ENCODE measurements around the gene ABCC1. TPM values are rescaled to one million over a fixed set of nuclear protein-coding genes. Genes with fewer than 3 reads are reported as not detected.

The ABCC1 gene
- total RNA-seq, 4 donors from 2014 or later = 12.1 to 39.2 (median 18.6) TPM

DNA sequence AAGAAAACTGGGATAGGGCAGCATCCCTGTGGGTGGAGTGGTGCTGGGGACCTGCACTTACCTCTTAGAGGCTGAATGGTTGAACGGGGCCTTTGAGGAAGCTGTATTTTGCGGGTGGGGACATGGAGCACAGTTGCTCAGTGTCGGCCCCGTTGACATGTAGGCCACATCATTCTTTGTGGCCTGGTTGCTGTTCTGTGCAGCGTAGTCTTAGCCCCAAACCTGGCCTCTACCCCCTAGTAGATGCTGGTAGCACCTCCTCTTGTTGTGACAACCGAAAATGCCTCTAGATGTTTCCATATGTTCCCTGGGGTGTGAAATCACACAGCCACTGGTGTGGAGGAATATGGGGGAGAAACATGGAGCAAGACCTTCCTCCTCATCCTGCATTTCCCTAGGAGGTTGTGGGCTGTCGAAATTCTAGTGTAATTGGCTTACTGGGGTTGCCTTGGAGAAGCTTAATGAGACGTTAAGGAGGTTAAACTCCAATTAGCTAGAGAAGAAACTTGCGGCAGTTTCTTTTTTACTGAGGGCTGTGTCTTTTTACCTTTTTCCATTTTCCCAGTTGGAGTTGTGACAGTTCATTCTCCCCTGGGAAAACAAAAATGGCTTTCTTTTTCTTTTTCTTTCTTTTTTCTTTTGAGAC, 9.4 kb downstream of the ABCC1 start:
- no peak overlapping the region for H3K27ac ChIP-seq
- TF ChIP-seq POLR2A (IDR thresholded peaks at IDR 0.05) = no peak
- no peak for DNase-seq

DNA sequence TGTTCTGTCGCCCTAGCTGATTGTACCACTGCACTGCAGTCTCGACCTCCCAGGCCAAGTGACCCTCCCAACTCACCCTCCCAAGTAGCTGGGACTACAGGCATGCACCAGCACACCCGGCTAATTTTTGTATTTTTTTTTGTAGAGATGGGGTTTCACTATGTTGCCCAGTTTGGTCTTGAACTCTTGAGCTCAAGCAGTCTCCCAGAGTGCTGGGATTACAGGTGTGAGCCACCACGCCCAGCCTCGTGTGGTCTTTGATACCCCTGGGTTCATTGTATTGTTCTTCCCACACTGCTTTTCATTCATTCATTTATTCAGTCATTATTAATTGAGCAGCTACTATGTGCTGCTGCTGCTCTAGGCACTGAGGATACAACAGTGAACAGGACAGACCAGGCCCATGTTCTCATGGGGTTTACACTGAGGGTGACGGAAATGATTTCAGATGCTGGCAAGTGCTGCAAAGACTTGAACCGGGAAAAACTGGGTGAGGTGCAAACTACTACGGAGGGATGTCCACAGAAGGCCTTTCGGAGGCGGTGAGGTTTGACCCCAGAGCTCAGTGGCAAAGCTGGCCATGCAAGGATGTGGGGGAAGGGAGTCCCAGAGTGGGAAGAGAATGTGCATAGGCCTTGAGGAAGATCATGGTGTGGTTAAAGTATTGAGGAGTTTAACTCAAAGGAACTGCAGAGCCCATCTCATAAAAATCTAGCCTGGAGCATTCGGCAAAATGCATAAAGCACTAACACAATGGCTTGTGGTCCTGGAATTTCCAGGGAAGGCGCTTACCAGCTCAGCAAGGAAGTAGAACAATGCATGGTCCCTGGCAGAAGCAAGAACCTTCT, 10.9 kb downstream of the ABCC1 start:
- Histone ChIP-seq H3K27ac (peak overlapping the region in 1 of 2 donors; percentile 37), H3K36me3 (no peaks in the 10 kb centered on the region), H3K9me3 (no peaks in the 10 kb centered on the region), H3K27me3 (no peaks in the 10 kb centered on the region), H3K4me1 (no peaks in the 10 kb centered on the region), H3K4me3 (no peak overlapping the region)
- intact Hi-C loops (cut with DNase I; ENCODE audit: low total_unique reads) = no loop called here
- no peak for DNase-seq
- TF ChIP-seq, protein P1, sequence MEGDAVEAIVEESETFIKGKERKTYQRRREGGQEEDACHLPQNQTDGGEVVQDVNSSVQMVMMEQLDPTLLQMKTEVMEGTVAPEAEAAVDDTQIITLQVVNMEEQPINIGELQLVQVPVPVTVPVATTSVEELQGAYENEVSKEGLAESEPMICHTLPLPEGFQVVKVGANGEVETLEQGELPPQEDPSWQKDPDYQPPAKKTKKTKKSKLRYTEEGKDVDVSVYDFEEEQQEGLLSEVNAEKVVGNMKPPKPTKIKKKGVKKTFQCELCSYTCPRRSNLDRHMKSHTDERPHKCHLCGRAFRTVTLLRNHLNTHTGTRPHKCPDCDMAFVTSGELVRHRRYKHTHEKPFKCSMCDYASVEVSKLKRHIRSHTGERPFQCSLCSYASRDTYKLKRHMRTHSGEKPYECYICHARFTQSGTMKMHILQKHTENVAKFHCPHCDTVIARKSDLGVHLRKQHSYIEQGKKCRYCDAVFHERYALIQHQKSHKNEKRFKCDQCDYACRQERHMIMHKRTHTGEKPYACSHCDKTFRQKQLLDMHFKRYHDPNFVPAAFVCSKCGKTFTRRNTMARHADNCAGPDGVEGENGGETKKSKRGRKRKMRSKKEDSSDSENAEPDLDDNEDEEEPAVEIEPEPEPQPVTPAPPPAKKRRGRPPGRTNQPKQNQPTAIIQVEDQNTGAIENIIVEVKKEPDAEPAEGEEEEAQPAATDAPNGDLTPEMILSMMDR (IDR thresholded peaks at IDR 0.05) = no peak
- no peak for TF ChIP-seq POLR2A (IDR thresholded peaks at IDR 0.05)

More for the DNA sequence above, 9.4 kb downstream of the ABCC1 start:
- H3K27me3 ChIP-seq = no peaks in the 10 kb centered on the region
- intact Hi-C loops (cut with DNase I; ENCODE audit: low total_unique reads) = no loop called here
- no peaks in the 10 kb centered on the region for H3K9me3 ChIP-seq
- H3K4me3 ChIP-seq = no peak overlapping the region
- H3K4me1 ChIP-seq = no peaks in the 10 kb centered on the region
- no peaks in the 10 kb centered on the region for H3K36me3 ChIP-seq

DNA sequence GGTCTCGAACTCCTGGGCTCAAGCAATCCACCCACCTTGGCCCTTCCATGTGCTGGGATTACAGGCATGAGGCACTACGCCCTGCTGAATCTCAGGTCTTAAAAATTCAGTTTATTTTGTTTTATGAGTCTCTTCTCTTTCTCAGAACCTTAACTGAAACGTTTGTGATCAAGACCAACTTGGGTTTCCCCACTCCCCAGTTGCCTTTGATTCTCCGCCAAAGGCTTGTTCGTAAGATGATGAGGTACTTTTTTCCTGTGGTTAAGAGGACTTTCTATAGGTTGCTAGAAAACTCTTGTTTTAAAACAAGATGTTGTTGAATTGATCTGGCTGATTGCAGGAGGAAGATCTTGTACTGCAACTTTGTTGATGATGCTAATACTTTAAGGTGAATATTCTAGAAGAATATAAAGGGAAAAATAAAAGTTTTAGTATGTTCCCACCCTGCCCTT, 11.7 kb downstream of the ABCC1 start:
- no peaks in the 10 kb centered on the region for H3K36me3 ChIP-seq
- H3K4me3 ChIP-seq = no peak overlapping the region
- no peak for DNase-seq
- TF ChIP-seq POLR2A (IDR thresholded peaks at IDR 0.05) = no peak
- intact Hi-C loops (cut with DNase I; ENCODE audit: low total_unique reads) = no loop called here
- peak overlapping the region in 1 of 2 donors; percentile 37 for H3K27ac ChIP-seq
- H3K27me3 ChIP-seq = no peaks in the 10 kb centered on the region
- no peaks in the 10 kb centered on the region for H3K9me3 ChIP-seq
- H3K4me1 ChIP-seq = no peaks in the 10 kb centered on the region

DNA sequence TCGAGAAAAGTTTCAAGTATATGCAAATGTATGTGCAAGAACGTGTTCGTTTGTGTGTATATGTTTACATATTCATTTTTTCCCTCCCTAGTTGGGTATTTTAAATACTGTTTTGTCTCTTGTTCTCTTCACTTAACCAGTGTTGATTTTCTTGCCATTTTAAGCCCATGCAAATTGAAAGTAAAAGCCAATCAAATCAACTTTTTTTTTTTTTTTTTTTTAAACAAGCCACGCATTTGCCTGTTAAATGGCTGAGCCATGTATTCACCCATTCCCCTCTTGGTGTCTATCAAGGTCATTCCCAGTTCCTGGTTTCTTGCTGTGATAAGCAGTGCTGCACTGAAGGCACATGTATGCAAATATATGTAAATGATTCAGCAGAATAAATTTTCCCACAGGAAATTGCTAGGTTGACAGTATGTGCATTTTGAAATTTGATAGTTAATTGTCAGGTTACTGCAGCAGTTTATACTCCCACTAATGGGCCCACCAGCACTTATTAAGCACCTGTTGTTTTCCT, 12.2 kb downstream of the ABCC1 start:
- Histone ChIP-seq H3K36me3 (no peaks in the 10 kb centered on the region), H3K4me1 (no peaks in the 10 kb centered on the region), H3K4me3 (no peak overlapping the region), H3K27me3 (no peaks in the 10 kb centered on the region), H3K9me3 (no peaks in the 10 kb centered on the region), H3K27ac (peak overlapping the region in 1 of 2 donors; percentile 37)
- DNase-seq = no peak
- TF ChIP-seq, protein P1 (IDR thresholded peaks at IDR 0.05) = no peak
- no peak for TF ChIP-seq POLR2A (IDR thresholded peaks at IDR 0.05)
- intact Hi-C loops (cut with DNase I; ENCODE audit: low total_unique reads) = no loop called here

DNA sequence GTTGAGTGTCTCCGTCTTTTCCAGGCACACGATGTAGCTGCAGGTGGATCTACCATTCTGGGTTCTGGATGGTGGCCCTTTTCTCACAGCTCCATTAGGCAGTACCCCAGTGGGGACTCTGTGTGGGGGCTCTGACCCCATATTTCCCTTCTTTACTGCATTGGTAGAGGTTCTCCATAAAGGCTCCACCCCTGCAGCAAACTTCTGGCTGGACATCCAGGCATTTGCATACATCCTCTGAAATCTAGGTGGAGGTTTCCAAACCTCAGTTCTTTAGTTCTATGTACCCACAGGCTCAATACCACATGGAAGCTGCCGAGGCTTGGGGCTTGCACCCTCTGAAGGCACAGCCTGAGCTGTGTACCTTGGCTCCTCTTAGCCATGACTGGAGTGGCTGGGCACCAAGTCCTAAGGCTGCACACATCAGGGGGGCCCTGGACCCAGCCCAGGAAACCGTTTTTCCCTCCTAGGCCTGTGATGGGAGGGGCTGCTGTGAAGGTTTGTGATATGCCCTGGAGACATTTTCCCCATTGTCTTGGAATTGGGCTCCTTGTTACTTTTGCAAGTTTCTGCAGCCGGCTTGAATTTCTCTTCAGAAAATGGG, 14.0 kb downstream of the ABCC1 start:
- intact Hi-C loops (cut with DNase I; ENCODE audit: low total_unique reads) = no loop called here
- Histone ChIP-seq H3K9me3 (no peaks in the 10 kb centered on the region), H3K27me3 (no peaks in the 10 kb centered on the region), H3K4me3 (no peak overlapping the region), H3K36me3 (no peaks in the 10 kb centered on the region), H3K4me1 (no peaks in the 10 kb centered on the region), H3K27ac (no peak overlapping the region)
- TF ChIP-seq, protein P1 (IDR thresholded peaks at IDR 0.05) = no peak
- TF ChIP-seq POLR2A (IDR thresholded peaks at IDR 0.05) = no peak
- no peak for DNase-seq
